Gastrocnemius medialis (tissue), 4 donors: ENCODE data around the gene GABARAPL1.

ENCODE experiments used
- POLR2A ChIP-seq, 2 donors: fragments of 450-650 bp; IDR thresholded peaks; one replicate each; pipeline ENCODE4 v1.6.1; 2017; ENCODE audit warnings: antibody characterized with exemption in 2 of 2, mild to moderate bottlenecking in 2 of 2, moderate library complexity in 2 of 2
- TF ChIP-seq, protein P1 (sequence below), 5 experiments: fragments of 450-650 bp in 3 of 5; fragments of 200-600 bp in 2 of 5; sonication (generic) in 2 of 5; IDR thresholded peaks in 4 of 5; conservative IDR thresholded peaks in 1 of 5; 1 replicate in 4 of 5; 2 replicates in 1 of 5; pipeline ENCODE4 v1.5.1; 2016 to 2019; ENCODE audit warnings: antibody characterized with exemption in 5 of 5, mild to moderate bottlenecking in 3 of 5, moderate library complexity in 3 of 5

DNA sequence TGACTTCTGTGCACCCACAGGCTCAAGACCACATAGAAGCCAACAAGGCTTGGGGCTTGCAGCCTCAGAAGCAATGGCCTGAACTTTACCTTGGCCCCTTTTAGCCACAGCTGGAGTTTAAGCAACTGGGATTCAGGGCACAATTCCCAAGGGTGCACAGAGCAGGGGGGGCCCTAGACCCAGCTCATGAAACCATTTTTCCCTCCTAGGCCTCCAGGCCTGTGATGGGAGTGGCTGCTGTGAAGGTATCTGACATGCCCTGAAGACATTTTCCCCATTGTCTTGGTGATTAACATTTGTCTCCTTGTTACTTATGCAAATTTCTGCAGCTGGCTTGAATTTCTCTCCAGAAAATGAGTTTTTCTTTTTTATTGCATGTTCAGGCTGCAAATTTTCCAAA is 21.9 kb downstream of the GABARAPL1 start:
- TF ChIP-seq, protein P1, sequence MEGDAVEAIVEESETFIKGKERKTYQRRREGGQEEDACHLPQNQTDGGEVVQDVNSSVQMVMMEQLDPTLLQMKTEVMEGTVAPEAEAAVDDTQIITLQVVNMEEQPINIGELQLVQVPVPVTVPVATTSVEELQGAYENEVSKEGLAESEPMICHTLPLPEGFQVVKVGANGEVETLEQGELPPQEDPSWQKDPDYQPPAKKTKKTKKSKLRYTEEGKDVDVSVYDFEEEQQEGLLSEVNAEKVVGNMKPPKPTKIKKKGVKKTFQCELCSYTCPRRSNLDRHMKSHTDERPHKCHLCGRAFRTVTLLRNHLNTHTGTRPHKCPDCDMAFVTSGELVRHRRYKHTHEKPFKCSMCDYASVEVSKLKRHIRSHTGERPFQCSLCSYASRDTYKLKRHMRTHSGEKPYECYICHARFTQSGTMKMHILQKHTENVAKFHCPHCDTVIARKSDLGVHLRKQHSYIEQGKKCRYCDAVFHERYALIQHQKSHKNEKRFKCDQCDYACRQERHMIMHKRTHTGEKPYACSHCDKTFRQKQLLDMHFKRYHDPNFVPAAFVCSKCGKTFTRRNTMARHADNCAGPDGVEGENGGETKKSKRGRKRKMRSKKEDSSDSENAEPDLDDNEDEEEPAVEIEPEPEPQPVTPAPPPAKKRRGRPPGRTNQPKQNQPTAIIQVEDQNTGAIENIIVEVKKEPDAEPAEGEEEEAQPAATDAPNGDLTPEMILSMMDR (IDR thresholded peaks at IDR 0.05 in 4 of 5, conservative IDR thresholded peaks at IDR 0.05 in 1 of 5): no peak
- TF ChIP-seq POLR2A (IDR thresholded peaks at IDR 0.05): no peak
